Hepatocyte (in vitro differentiated cells): Measurements from ENCODE around the gene CEBPG. TPM values are rescaled to one million over a fixed set of nuclear protein-coding genes. Genes with fewer than 3 reads are reported as not detected.

Source experiments
- DNase-seq: peaks from one replicate; pipeline ENCODE4 v3.0.0-alpha.2; 2016; ENCODE audit warnings: low spot score
- H2AFZ ChIP-seq: fragments of 200-600 bp; sonication (generic); 2 replicates; pipeline ENCODE4 v1.6.0; 2016; ENCODE audit warnings: antibody characterized with exemption, mild to moderate bottlenecking
- H3K27ac ChIP-seq: fragments of 200-600 bp; sonication (generic); 2 replicates; pipeline ENCODE4 v1.5.1; 2016; ENCODE audit warnings: mild to moderate bottlenecking
- H3K27me3 ChIP-seq: fragments of 200-600 bp; sonication (generic); 2 replicates; pipeline ENCODE4 v1.6.1; 2016
- H3K36me3 ChIP-seq: fragments of 200-600 bp; sonication (generic); replicated peaks from 2 replicates; pipeline ENCODE4 v1.5.1; 2016; ENCODE audit warnings: low read depth; ENCODE audit not compliant: insufficient read depth
- H3K4me1 ChIP-seq: fragments of 200-600 bp; sonication (generic); 2 replicates; pipeline ENCODE4 v1.5.1; 2016; ENCODE audit warnings: mild to moderate bottlenecking, moderate library complexity; ENCODE audit not compliant: insufficient read depth
- H3K4me2 ChIP-seq: fragments of 200-600 bp; sonication (generic); 2 replicates; pipeline ENCODE4 v1.6.0; 2016
- H3K4me3 ChIP-seq: fragments of 200-600 bp; sonication (generic); 2 replicates; pipeline ENCODE4 v1.5.1; 2016; ENCODE audit warnings: mild to moderate bottlenecking
- H3K79me2 ChIP-seq: fragments of 200-600 bp; sonication (generic); 2 replicates; pipeline ENCODE4 v1.6.0; 2017; ENCODE audit warnings: mild to moderate bottlenecking
- H3K9me2 ChIP-seq: fragments of 200-600 bp; sonication (generic); replicated peaks from 2 replicates; pipeline ENCODE4 v1.6.0; 2017; ENCODE audit warnings: mild to moderate bottlenecking; ENCODE audit not compliant: insufficient read depth
- H3K9me3 ChIP-seq: fragments of 200-600 bp; sonication (generic); 2 replicates; pipeline ENCODE4 v1.5.1; 2016; ENCODE audit warnings: low read depth, mild to moderate bottlenecking
- H4K20me1 ChIP-seq: fragments of 200-600 bp; sonication (generic); 2 replicates; pipeline ENCODE4 v1.6.0; 2016; ENCODE audit warnings: mild to moderate bottlenecking; ENCODE audit not compliant: insufficient read depth, poor library complexity, severe bottlenecking
- EZH2 ChIP-seq: fragments of 200-600 bp; sonication (generic); IDR thresholded peaks from 2 replicates; pipeline ENCODE4 v1.6.1; 2016; ENCODE audit warnings: antibody characterized with exemption, mild to moderate bottlenecking, borderline replicate concordance
- EZH2phosphoT487 ChIP-seq: fragments of 200-600 bp; sonication (generic); IDR thresholded peaks from one replicate; pipeline ENCODE4 v1.6.1; 2018; ENCODE audit warnings: antibody characterized with exemption, mild to moderate bottlenecking, low read depth, moderate library complexity; ENCODE audit not compliant: unreplicated experiment, severe bottlenecking
- WGBS: methylation state at CpG from one replicate; pipeline ENCODE4 v1.1.6; 2016; ENCODE audit warnings: low lambda C conversion rate; ENCODE audit errors: missing lambda C conversion rate; 5-methylcytosine and 5-hydroxymethylcytosine counted together
- polyA plus RNA-seq: library from polyadenylated mRNA; unstranded; fragments of >200 nt; fragmentation: Nextera tagmentation; extraction: Ambion mirVana; gene quantifications from 2 replicates; pipeline ENCODE4 v1.2.1, GENCODE V29; 2016
- total RNA-seq: library from RNA; depleted of rRNA; stranded (reverse); fragments of >200 nt; gene quantifications from 2 replicates; pipeline ENCODE4 v1.2.3, GENCODE V29; 2014
- TF ChIP-seq, protein P1 (sequence below): fragments of 200-600 bp; sonication (generic); IDR thresholded peaks from 2 replicates; pipeline ENCODE4 v1.5.1; 2016; ENCODE audit warnings: antibody characterized with exemption, mild to moderate bottlenecking; ENCODE audit not compliant: poor library complexity

Gene CEBPG
- total and polyA plus RNA-seq, 2 experiments from 2014 or later: 33.1 to 69.5 TPM

GRCh38 chr19:33407140-33407551 lies 33.6 kb downstream of the CEBPG start:
- H3K27me3 ChIP-seq: no peaks in the 10 kb centered on the region
- H2AFZ ChIP-seq: no peak overlapping the region
- H3K79me2 ChIP-seq: no peaks in the 10 kb centered on the region
- no peak for DNase-seq
- 60% methylated on average over 9 of the region's 9 CpGs for WGBS
- H3K4me1 ChIP-seq: peaks cover 34% of the 10 kb centered on the region
- H3K9me2 ChIP-seq: no peaks in the 10 kb centered on the region
- no peaks in the 10 kb centered on the region for H3K36me3 ChIP-seq
- no peaks in the 10 kb centered on the region for H3K9me3 ChIP-seq
- no peaks in the 10 kb centered on the region for H4K20me1 ChIP-seq
- no peak overlapping the region for H3K27ac ChIP-seq
- TF ChIP-seq EZH2 (no peak), EZH2phosphoT487 (no peak)
- TF ChIP-seq, protein P1, sequence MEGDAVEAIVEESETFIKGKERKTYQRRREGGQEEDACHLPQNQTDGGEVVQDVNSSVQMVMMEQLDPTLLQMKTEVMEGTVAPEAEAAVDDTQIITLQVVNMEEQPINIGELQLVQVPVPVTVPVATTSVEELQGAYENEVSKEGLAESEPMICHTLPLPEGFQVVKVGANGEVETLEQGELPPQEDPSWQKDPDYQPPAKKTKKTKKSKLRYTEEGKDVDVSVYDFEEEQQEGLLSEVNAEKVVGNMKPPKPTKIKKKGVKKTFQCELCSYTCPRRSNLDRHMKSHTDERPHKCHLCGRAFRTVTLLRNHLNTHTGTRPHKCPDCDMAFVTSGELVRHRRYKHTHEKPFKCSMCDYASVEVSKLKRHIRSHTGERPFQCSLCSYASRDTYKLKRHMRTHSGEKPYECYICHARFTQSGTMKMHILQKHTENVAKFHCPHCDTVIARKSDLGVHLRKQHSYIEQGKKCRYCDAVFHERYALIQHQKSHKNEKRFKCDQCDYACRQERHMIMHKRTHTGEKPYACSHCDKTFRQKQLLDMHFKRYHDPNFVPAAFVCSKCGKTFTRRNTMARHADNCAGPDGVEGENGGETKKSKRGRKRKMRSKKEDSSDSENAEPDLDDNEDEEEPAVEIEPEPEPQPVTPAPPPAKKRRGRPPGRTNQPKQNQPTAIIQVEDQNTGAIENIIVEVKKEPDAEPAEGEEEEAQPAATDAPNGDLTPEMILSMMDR: no peak
- no peak overlapping the region for H3K4me2 ChIP-seq
- no peak overlapping the region for H3K4me3 ChIP-seq

GRCh38 chr19:33407716-33408115 lies 34.2 kb downstream of the CEBPG start:
- no peak overlapping the region for H3K27ac ChIP-seq
- no peaks in the 10 kb centered on the region for H3K36me3 ChIP-seq
- H3K27me3 ChIP-seq: no peaks in the 10 kb centered on the region
- peaks cover 31% of the 10 kb centered on the region for H3K4me1 ChIP-seq
- no peak overlapping the region for H3K4me2 ChIP-seq
- no peak overlapping the region for H2AFZ ChIP-seq
- H3K9me2 ChIP-seq: no peaks in the 10 kb centered on the region
- no peak overlapping the region for H3K4me3 ChIP-seq
- no peaks in the 10 kb centered on the region for H3K9me3 ChIP-seq
- DNase-seq: no peak
- TF ChIP-seq, protein P1: no peak
- no peak for TF ChIP-seq EZH2
- TF ChIP-seq EZH2phosphoT487: no peak
- H4K20me1 ChIP-seq: no peaks in the 10 kb centered on the region
- WGBS: 91% methylated on average over 10 of the region's 12 CpGs
- H3K79me2 ChIP-seq: no peaks in the 10 kb centered on the region

DNA sequence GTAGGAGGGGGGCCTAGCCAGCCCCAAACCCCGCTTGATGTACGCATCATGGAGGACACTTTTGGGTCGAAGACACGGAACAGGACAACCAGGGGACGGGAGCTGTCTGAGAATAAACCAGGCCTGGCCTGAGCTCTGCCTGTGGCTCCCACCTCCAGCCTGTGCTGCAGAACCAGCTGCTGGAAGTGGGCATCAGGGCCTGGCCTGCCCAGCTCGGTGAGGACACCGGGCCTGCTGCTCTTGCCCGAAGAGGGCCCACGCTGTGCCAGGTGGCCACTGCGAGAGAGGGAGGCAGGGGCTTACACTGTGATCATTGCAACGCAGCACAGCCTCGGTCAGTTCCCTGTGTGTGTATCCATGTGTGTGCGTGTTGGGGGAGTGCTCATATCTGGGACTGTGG lies 34.6 kb downstream of the CEBPG start:
- Histone ChIP-seq H3K9me3 (no peaks in the 10 kb centered on the region), H3K27me3 (no peaks in the 10 kb centered on the region), H3K4me1 (peaks cover 27% of the 10 kb centered on the region), H3K36me3 (no peaks in the 10 kb centered on the region), H2AFZ (no peak overlapping the region), H3K4me3 (no peak overlapping the region), H4K20me1 (no peaks in the 10 kb centered on the region), H3K4me2 (no peak overlapping the region), H3K79me2 (no peaks in the 10 kb centered on the region), H3K27ac (no peak overlapping the region), H3K9me2 (no peaks in the 10 kb centered on the region)
- DNase-seq: no peak
- TF ChIP-seq, protein P1: no peak
- TF ChIP-seq EZH2phosphoT487 (no peak), EZH2 (no peak)
- 89% methylated on average over 11 of the region's 13 CpGs for WGBS
